Spleen (tissue), 11 donors: ENCODE data around the gene MESD. TPM values are rescaled to one million over a fixed set of nuclear protein-coding genes. Genes with fewer than 3 reads are reported as not detected.
"Not testable (repeated sequence)": the region's sequence is repeated elsewhere in the genome, so short reads cannot be mapped to it uniquely, and the experiment has no call there.

ENCODE experiments used
- DNase-seq: peaks from one replicate; pipeline ENCODE4 v3.0.0-alpha.2; 2020
- H3K27ac ChIP-seq, 8 donors: fragments of 200-600 bp; sonication (generic) in 7 of 8; 1 replicate in 4 of 8; 2 replicates in 4 of 8; pipeline versions ENCODE4 v1.5.0 to v1.8.0; 2016 to 2021; ENCODE audit warnings: inconsistent platforms in 4 of 8, mild to moderate bottlenecking in 4 of 8, moderate library complexity in 1 of 8
- H3K27me3 ChIP-seq, 7 donors: fragments of 200-600 bp; sonication (generic) in 6 of 7; replicated peaks in 1 of 7; 1 replicate in 4 of 7; 2 replicates in 3 of 7; pipeline versions ENCODE4 v1.5.0 to v1.8.0; 2016 to 2021; ENCODE audit warnings: inconsistent platforms in 3 of 7, mild to moderate bottlenecking in 1 of 7
- H3K36me3 ChIP-seq, 6 donors: fragments of 200-600 bp; sonication (generic) in 5 of 6; 1 replicate in 4 of 6; 2 replicates in 2 of 6; pipeline versions ENCODE4 v1.5.0 to v1.8.0; 2016 to 2021; ENCODE audit warnings: inconsistent platforms in 2 of 6
- H3K4me1 ChIP-seq, 6 donors: fragments of 200-600 bp; sonication (generic) in 5 of 6; 1 replicate in 3 of 6; 2 replicates in 3 of 6; pipeline versions ENCODE4 v1.5.0 to v1.8.0; 2016 to 2021; ENCODE audit warnings: inconsistent platforms in 3 of 6
- H3K4me3 ChIP-seq, 8 donors: fragments of 200-600 bp; sonication (generic) in 7 of 8; 1 replicate in 4 of 8; 2 replicates in 4 of 8; pipeline versions ENCODE4 v1.5.0 to v1.8.0; 2016 to 2021; ENCODE audit warnings: inconsistent platforms in 4 of 8, mild to moderate bottlenecking in 4 of 8, moderate library complexity in 2 of 8
- H3K9me3 ChIP-seq, 8 donors: fragments of 200-600 bp; sonication (generic) in 7 of 8; 1 replicate in 4 of 8; 2 replicates in 4 of 8; pipeline versions ENCODE4 v1.5.0 to v1.8.0; 2016 to 2021; ENCODE audit warnings: inconsistent platforms in 4 of 8
- POLR2A ChIP-seq, 3 donors: fragments of 450-650 bp; IDR thresholded peaks; one replicate each; pipeline ENCODE4 v1.5.1; 2017; ENCODE audit warnings: antibody characterized with exemption in 3 of 3, mild to moderate bottlenecking in 1 of 3
- POLR2AphosphoS5 ChIP-seq, 3 donors: sonication (generic); formaldehyde crosslinking; IDR thresholded peaks; one replicate each; pipeline ENCODE4 v1.5.1; 2017; ENCODE audit warnings: antibody characterized with exemption in 3 of 3
- WGBS, 5 donors: extraction: QIAGEN DNeasy Blood & Tissue Kit in 3 of 5; methylation state at CpG; one replicate each; pipeline versions ENCODE4 v1.1.5 to v1.1.7; 2013 to 2018; 5-methylcytosine and 5-hydroxymethylcytosine counted together
- intact Hi-C: fragments of 100-400 bp; cut with DNase I; formaldehyde crosslinking; loops from one replicate; pipeline ENCODE4 v1.15.0; 2023; ENCODE audit warnings: low total_unique reads
- polyA plus RNA-seq, 3 donors: library from polyadenylated mRNA; stranded (reverse); fragments of 200-250 nt; gene quantifications; one replicate each; pipeline ENCODE4 v1.2.1, GENCODE V29; 2013
- total RNA-seq, 7 donors: library from RNA; depleted of rRNA in 3 of 7; stranded (reverse); fragments of >200 nt in 3 of 7; fragmentation: NEBNext Ultra II Directional in 4 of 7; extraction: Animal tissue kit (Norgen Biotek cat#: 25700) in 4 of 7; gene quantifications; one replicate each; pipeline versions ENCODE4 v1.1.0 to v1.2.1, GENCODE V29; 2016 to 2021
- TF ChIP-seq, protein P1 (sequence below), 11 experiments: fragments of 200-600 bp in 7 of 11; fragments of 450-650 bp in 4 of 11; sonication (generic) in 4 of 11; IDR thresholded peaks in 8 of 11; conservative IDR thresholded peaks in 3 of 11; 1 replicate in 7 of 11; 2 replicates in 4 of 11; pipeline versions ENCODE4 v1.4.0 to v1.8.0; 2016 to 2021; ENCODE audit warnings: antibody characterized with exemption in 11 of 11, inconsistent platforms in 4 of 11, mild to moderate bottlenecking in 1 of 11
- donor health status: healthy with polysubstance abuse.
- donor health status: DM: no; HTN: no; CAD: no; lungs with moderate emphysema.
- donor health status: DM: no; HTN: no; CAD: no.
- donor health status: Bipolar disorder and iron deficiency.
- donor health status: healthy.
- donor health status: DM: no; HTN: no; CAD: no.
- donor health status: DM: yes; HTN: yes; CAD: no.

The MESD gene
- total and polyA plus RNA-seq, 10 donors: 8.5 to 39.8 (median 27.5) TPM

- WGBS, 5 donors: 92 to 98% (median 97%) methylated on average over 9 of the region's 9 CpGs
- TF ChIP-seq POLR2A (IDR thresholded peaks at IDR 0.05) (no peak), POLR2AphosphoS5 (IDR thresholded peaks at IDR 0.05) (no peak)
- TF ChIP-seq, protein P1, sequence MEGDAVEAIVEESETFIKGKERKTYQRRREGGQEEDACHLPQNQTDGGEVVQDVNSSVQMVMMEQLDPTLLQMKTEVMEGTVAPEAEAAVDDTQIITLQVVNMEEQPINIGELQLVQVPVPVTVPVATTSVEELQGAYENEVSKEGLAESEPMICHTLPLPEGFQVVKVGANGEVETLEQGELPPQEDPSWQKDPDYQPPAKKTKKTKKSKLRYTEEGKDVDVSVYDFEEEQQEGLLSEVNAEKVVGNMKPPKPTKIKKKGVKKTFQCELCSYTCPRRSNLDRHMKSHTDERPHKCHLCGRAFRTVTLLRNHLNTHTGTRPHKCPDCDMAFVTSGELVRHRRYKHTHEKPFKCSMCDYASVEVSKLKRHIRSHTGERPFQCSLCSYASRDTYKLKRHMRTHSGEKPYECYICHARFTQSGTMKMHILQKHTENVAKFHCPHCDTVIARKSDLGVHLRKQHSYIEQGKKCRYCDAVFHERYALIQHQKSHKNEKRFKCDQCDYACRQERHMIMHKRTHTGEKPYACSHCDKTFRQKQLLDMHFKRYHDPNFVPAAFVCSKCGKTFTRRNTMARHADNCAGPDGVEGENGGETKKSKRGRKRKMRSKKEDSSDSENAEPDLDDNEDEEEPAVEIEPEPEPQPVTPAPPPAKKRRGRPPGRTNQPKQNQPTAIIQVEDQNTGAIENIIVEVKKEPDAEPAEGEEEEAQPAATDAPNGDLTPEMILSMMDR (IDR thresholded peaks at IDR 0.05 in 8 of 11, conservative IDR thresholded peaks at IDR 0.05 in 3 of 11): no peak
- Histone ChIP-seq H3K36me3 (peaks cover 0 to 63% (median 10%) of the 10 kb centered on the region in 6 donors), H3K9me3 (no peaks in the 10 kb centered on the region), H3K4me1 (no peaks in the 10 kb centered on the region), H3K27me3 (no peaks in the 10 kb centered on the region), H3K4me3 (no peak overlapping the region), H3K27ac (no peak overlapping the region)
- no peak for DNase-seq
- intact Hi-C loops: no loop called here
These were observed 30.7 kb downstream of the MESD start for GRCh38 chr15:80958818-80959495.

GRCh38 chr15:80957976-80958375 lies 31.6 kb downstream of the MESD start:
- Histone ChIP-seq H3K36me3 (peaks cover 0 to 66% (median 11%) of the 10 kb centered on the region in 6 donors), H3K27me3 (no peaks in the 10 kb centered on the region), H3K27ac (no peak overlapping the region), H3K4me3 (no peak overlapping the region), H3K9me3 (no peaks in the 10 kb centered on the region), H3K4me1 (no peaks in the 10 kb centered on the region)
- 91 to 95% (median 93%) methylated on average over 2 of the region's 2 CpGs for WGBS, 5 donors
- intact Hi-C loops: no loop called here
- no peak for TF ChIP-seq POLR2AphosphoS5 (IDR thresholded peaks at IDR 0.05)
- TF ChIP-seq, protein P1 (IDR thresholded peaks at IDR 0.05 in 8 of 11, conservative IDR thresholded peaks at IDR 0.05 in 3 of 11): no peak
- no peak for TF ChIP-seq POLR2A (IDR thresholded peaks at IDR 0.05)
- DNase-seq: no peak

- no peaks in the 10 kb centered on the region for H3K4me1 ChIP-seq
- DNase-seq: no peak
- H3K36me3 ChIP-seq: peaks cover 0 to 70% (median 12%) of the 10 kb centered on the region in 6 donors
- WGBS, 5 donors: 74 to 95% (median 87%) methylated on average over 2 of the region's 2 CpGs
- TF ChIP-seq POLR2A (IDR thresholded peaks at IDR 0.05): no peak
- TF ChIP-seq POLR2AphosphoS5 (IDR thresholded peaks at IDR 0.05): no peak
- TF ChIP-seq, protein P1 (IDR thresholded peaks at IDR 0.05 in 8 of 11, conservative IDR thresholded peaks at IDR 0.05 in 3 of 11): no peak
- no peaks in the 10 kb centered on the region for H3K9me3 ChIP-seq
- no peak overlapping the region for H3K4me3 ChIP-seq
- intact Hi-C loops: no loop called here
- H3K27me3 ChIP-seq: no peaks in the 10 kb centered on the region
- H3K27ac ChIP-seq: no peak overlapping the region
These were observed 32.1 kb downstream of the MESD start for GRCh38 chr15:80957556-80957955.

- H3K4me1 ChIP-seq, H3K4me3 ChIP-seq, intact Hi-C loops, H3K9me3 ChIP-seq, DNase-seq, H3K27me3 ChIP-seq, H3K27ac ChIP-seq: not testable (repeated sequence)
- H3K36me3 ChIP-seq: peaks cover 0 to 78% (median 20%) of the 10 kb centered on the region in 6 donors
- WGBS, 5 donors: 80 to 89% (median 83%) methylated on average over 19 of the region's 19 CpGs
These were observed 33.8 kb downstream of the MESD start for GRCh38 chr15:80955571-80956452.
